ENCODE results near the gene RBM28.

RBM28 gene

GRCh38 chr7:128383776-128384175 is 40.1 kb upstream of the RBM28 start:
- Mint-ChIP-seq H3K36me3 (ENCODE audit: insufficient read depth) (no peaks in the 10 kb centered on the region), H3K4me3 (no peak overlapping the region), H3K9me3 (no peaks in the 10 kb centered on the region), H3K27ac (no peak overlapping the region), H3K4me1 (ENCODE audit: low read depth in 2 of 2) (peaks cover 2 to 3% of the 10 kb centered on the region in 2 donors), H3K27me3 (peaks cover 0 to 18% of the 10 kb centered on the region in 2 donors)
- no peak for ATAC-seq (replicated peaks)
- DNase-seq: no peak

GRCh38 chr7:128381161-128381821 is 37.6 kb upstream of the RBM28 start:
- no peaks in the 10 kb centered on the region for H3K36me3 Mint-ChIP-seq (ENCODE audit: insufficient read depth)
- ATAC-seq (replicated peaks): no peak
- H3K4me1 Mint-ChIP-seq (ENCODE audit: low read depth in 2 of 2): no peaks in the 10 kb centered on the region
- DNase-seq: peak in 1 of 3 experiments; percentile 16
- H3K27ac Mint-ChIP-seq: no peak overlapping the region
- H3K4me3 Mint-ChIP-seq: no peak overlapping the region
- no peaks in the 10 kb centered on the region for H3K9me3 Mint-ChIP-seq
- peaks cover 0 to 23% of the 10 kb centered on the region in 2 donors for H3K27me3 Mint-ChIP-seq

GRCh38 chr7:128380483-128381106 is 36.9 kb upstream of the RBM28 start:
- Mint-ChIP-seq H3K36me3 (ENCODE audit: insufficient read depth) (no peaks in the 10 kb centered on the region), H3K9me3 (no peaks in the 10 kb centered on the region), H3K4me3 (no peak overlapping the region), H3K4me1 (ENCODE audit: low read depth in 2 of 2) (no peaks in the 10 kb centered on the region), H3K27me3 (peaks cover 0 to 27% of the 10 kb centered on the region in 2 donors), H3K27ac (no peak overlapping the region)
- DNase-seq (no peak), ATAC-seq (replicated peaks) (no peak)

- ATAC-seq (replicated peaks): no peak
- Mint-ChIP-seq H3K27ac (no peak overlapping the region), H3K4me1 (ENCODE audit: low read depth in 2 of 2) (no peaks in the 10 kb centered on the region), H3K4me3 (no peak overlapping the region), H3K36me3 (ENCODE audit: insufficient read depth) (no peaks in the 10 kb centered on the region), H3K9me3 (no peaks in the 10 kb centered on the region), H3K27me3 (peaks cover 0 to 27% of the 10 kb centered on the region in 2 donors)
- DNase-seq: no peak
Measured at GRCh38 chr7:128379900-128380479, 36.3 kb upstream of the RBM28 start.

- Mint-ChIP-seq H3K4me3 (no peak overlapping the region), H3K9me3 (no peaks in the 10 kb centered on the region)
- no peak for DNase-seq
Measured at GRCh38 chr7:128378637-128379036, 34.9 kb upstream of the RBM28 start.

GRCh38 chr7:128376077-128376476 is 32.4 kb upstream of the RBM28 start:
- no peak overlapping the region for H3K27ac Mint-ChIP-seq
- ATAC-seq (replicated peaks): no peak

More at GRCh38 chr7:128378637-128379036, 34.9 kb upstream of the RBM28 start:
- no peak overlapping the region for H3K27ac Mint-ChIP-seq
- no peaks in the 10 kb centered on the region for H3K36me3 Mint-ChIP-seq (ENCODE audit: insufficient read depth)
- peaks cover 6 to 39% of the 10 kb centered on the region in 2 donors for H3K27me3 Mint-ChIP-seq
- ATAC-seq (replicated peaks): no peak
- H3K4me1 Mint-ChIP-seq (ENCODE audit: low read depth in 2 of 2): no peaks in the 10 kb centered on the region

GRCh38 chr7:128374041-128374440 is 30.3 kb upstream of the RBM28 start:
- H3K27me3 Mint-ChIP-seq: peaks cover 17 to 45% of the 10 kb centered on the region in 2 donors
- H3K36me3 Mint-ChIP-seq (ENCODE audit: insufficient read depth): no peaks in the 10 kb centered on the region
- H3K4me1 Mint-ChIP-seq (ENCODE audit: low read depth in 2 of 2): no peaks in the 10 kb centered on the region
- ATAC-seq (replicated peaks) (no peak), DNase-seq (no peak)
- no peak overlapping the region for H3K4me3 Mint-ChIP-seq
- H3K9me3 Mint-ChIP-seq: no peaks in the 10 kb centered on the region
- H3K27ac Mint-ChIP-seq: no peak overlapping the region

More at GRCh38 chr7:128376077-128376476, 32.4 kb upstream of the RBM28 start:
- H3K9me3 Mint-ChIP-seq: no peaks in the 10 kb centered on the region
- H3K4me1 Mint-ChIP-seq (ENCODE audit: low read depth in 2 of 2): no peaks in the 10 kb centered on the region
- H3K4me3 Mint-ChIP-seq: no peak overlapping the region
- DNase-seq: no peak
- H3K27me3 Mint-ChIP-seq: peaks cover 12 to 51% of the 10 kb centered on the region in 2 donors
- H3K36me3 Mint-ChIP-seq (ENCODE audit: insufficient read depth): no peaks in the 10 kb centered on the region

- no peak for DNase-seq
- Mint-ChIP-seq H3K4me3 (no peak overlapping the region), H3K27ac (no peak overlapping the region), H3K9me3 (no peaks in the 10 kb centered on the region), H3K4me1 (ENCODE audit: low read depth in 2 of 2) (no peaks in the 10 kb centered on the region), H3K36me3 (ENCODE audit: insufficient read depth) (no peaks in the 10 kb centered on the region), H3K27me3 (peaks cover 17 to 45% of the 10 kb centered on the region in 2 donors)
- no peak for ATAC-seq (replicated peaks)
Measured at GRCh38 chr7:128373606-128374005, 29.9 kb upstream of the RBM28 start.

GRCh38 chr7:128370491-128370890 is 26.8 kb upstream of the RBM28 start:
- Mint-ChIP-seq H3K27ac (no peak overlapping the region), H3K9me3 (no peaks in the 10 kb centered on the region), H3K4me3 (no peak overlapping the region), H3K36me3 (ENCODE audit: insufficient read depth) (no peaks in the 10 kb centered on the region), H3K4me1 (ENCODE audit: low read depth in 2 of 2) (no peaks in the 10 kb centered on the region), H3K27me3 (peaks cover 34 to 48% of the 10 kb centered on the region in 2 donors)
- no peak for DNase-seq
- no peak for ATAC-seq (replicated peaks)

- Mint-ChIP-seq H3K4me1 (ENCODE audit: low read depth in 2 of 2) (peaks cover 4 to 7% of the 10 kb centered on the region in 2 donors), H3K4me3 (no peak overlapping the region), H3K9me3 (no peaks in the 10 kb centered on the region), H3K27me3 (peaks cover 63 to 66% of the 10 kb centered on the region in 2 donors), H3K27ac (no peak overlapping the region), H3K36me3 (ENCODE audit: insufficient read depth) (no peaks in the 10 kb centered on the region)
- DNase-seq: no peak
- no peak for ATAC-seq (replicated peaks)
Measured at GRCh38 chr7:128366986-128367385, 23.3 kb upstream of the RBM28 start.

GRCh38 chr7:128366300-128366699 is 22.6 kb upstream of the RBM28 start:
- no peaks in the 10 kb centered on the region for H3K9me3 Mint-ChIP-seq
- H3K27me3 Mint-ChIP-seq: peaks cover 60 to 68% of the 10 kb centered on the region in 2 donors
- no peak overlapping the region for H3K27ac Mint-ChIP-seq
- DNase-seq (no peak), ATAC-seq (replicated peaks) (no peak)
- H3K36me3 Mint-ChIP-seq (ENCODE audit: insufficient read depth): no peaks in the 10 kb centered on the region
- H3K4me1 Mint-ChIP-seq (ENCODE audit: low read depth in 2 of 2): peaks cover 8 to 11% of the 10 kb centered on the region in 2 donors
- no peak overlapping the region for H3K4me3 Mint-ChIP-seq

GRCh38 chr7:128365432-128365831 is 21.7 kb upstream of the RBM28 start:
- ATAC-seq (replicated peaks) (no peak), DNase-seq (no peak)
- Mint-ChIP-seq H3K27ac (no peak overlapping the region), H3K4me3 (no peak overlapping the region), H3K9me3 (no peaks in the 10 kb centered on the region), H3K4me1 (ENCODE audit: low read depth in 2 of 2) (peaks cover 11 to 15% of the 10 kb centered on the region in 2 donors), H3K36me3 (ENCODE audit: insufficient read depth) (no peaks in the 10 kb centered on the region), H3K27me3 (peaks cover 59 to 71% of the 10 kb centered on the region in 2 donors)

- Mint-ChIP-seq H3K27me3 (peaks cover 59 to 82% of the 10 kb centered on the region in 2 donors), H3K4me3 (no peak overlapping the region), H3K36me3 (ENCODE audit: insufficient read depth) (no peaks in the 10 kb centered on the region), H3K27ac (no peak overlapping the region), H3K9me3 (no peaks in the 10 kb centered on the region), H3K4me1 (ENCODE audit: low read depth in 2 of 2) (peaks cover 11 to 18% of the 10 kb centered on the region in 2 donors)
- DNase-seq (no peak), ATAC-seq (replicated peaks) (no peak)
Measured at GRCh38 chr7:128364166-128364870, 20.6 kb upstream of the RBM28 start.

Measured in effector memory CD8-positive, alpha-beta T cell (primary cell).